ENCODE data around the gene EIF4A2. TPM values are rescaled to one million over a fixed set of nuclear protein-coding genes. Genes with fewer than 3 reads are reported as not detected.

The EIF4A2 gene
- total and polyA plus RNA-seq, 2 of the 13 experiments (the other 11 are each of a cell fraction or from before 2014, with no cell fraction given), result 480 to 596 TPM

- in situ Hi-C loops (cut with HindIII; ENCODE audit: extremely low pct_ligation_motif_present, low pct_unique_long_range_greater_than_20kb) (no loop called here), intact Hi-C loops (cut with micrococcal nuclease; ENCODE audit: unreplicated experiment) (no loop called here)
- WGBS (ENCODE audit: low lambda C conversion rate), result 4% methylated on average over 3 of the region's 3 CpGs
- Histone ChIP-seq H3K4me1 (ENCODE audit: insufficient read depth, low read length) (peaks cover 58% of the 10 kb centered on the region), H3K4me3 (replicated peaks in 1 of 3; ENCODE audit: insufficient read depth in 1 of 3, low read depth in 2 of 3, low read length in 3 of 3) (peak overlapping the region in 2 of 3 experiments; percentile 4 to 41; a peak in 2 of 6 replicates), H3K9me3 (ENCODE audit: low read length) (no peaks in the 10 kb centered on the region), H3K79me2 (ENCODE audit: insufficient read depth, low read length) (no peaks in the 10 kb centered on the region), H2AFZ (ENCODE audit: low read length) (no peak overlapping the region), H3K27ac (ENCODE audit: extremely low read length, insufficient read depth, low read length) (peak overlapping the region; percentile 71), H3K27me3 (ENCODE audit: control insufficient read depth in 1 of 2, insufficient read depth in 2 of 2, low read length in 2 of 2) (no peaks in the 10 kb centered on the region), H4K20me1 (ENCODE audit: insufficient read depth, low read length) (no peaks in the 10 kb centered on the region), H3K4me2 (ENCODE audit: low read depth, low read length) (peak overlapping the region; percentile 70), H3K9ac (ENCODE audit: insufficient read depth, low read depth, low read length) (peak overlapping the region; percentile 25; the same call in 1 of the 2 replicates), H3K36me3 (replicated peaks in 1 of 2; ENCODE audit: control insufficient read depth in 1 of 2, insufficient read depth in 2 of 2, low read length in 2 of 2) (no peaks in the 10 kb centered on the region)
- DNase-seq (ENCODE audit: low spot score) (no peak), FAIRE-seq (no peak), ATAC-seq (0 out of 3 replicates have a peak, but pooled peaks have one; percentile 5)
- POLR2A ChIA-PET, result interaction anchor here (1.0 to 2.1 kb wide), 6 partner anchors 40 to 143 kb away, joined by 3 to 9 read pairs (median 4); partner anchors contain the start of genes AHSG and EIF4A2
- BruUV-seq (replicated peaks), result no TSS peak
- CTCF ChIA-PET (ENCODE audit: low intra/inter-chr PET ratio, low total read pairs), result no interaction called here
- TF ChIP-seq NFRKB (IDR thresholded peaks at IDR 0.05) (no peak), FOSL1 (CRISPR knock-in tag; IDR thresholded peaks at IDR 0.05; ENCODE audit: borderline replicate concordance) (no peak), KIAA2018 (CRISPR knock-in tag; IDR thresholded peaks at IDR 0.05; ENCODE audit: borderline replicate concordance) (no peak), ZNF326 (CRISPR knock-in tag; IDR thresholded peaks at IDR 0.05; ENCODE audit: borderline replicate concordance) (no peak), PBX2 (CRISPR knock-in tag; IDR thresholded peaks at IDR 0.05) (no peak), NR3C1 (CRISPR knock-in tag; IDR thresholded peaks at IDR 0.05) (no peak), ZNF780A (CRISPR knock-in tag; IDR thresholded peaks at IDR 0.05) (no peak), SALL1 (CRISPR knock-in tag; IDR thresholded peaks at IDR 0.05) (peak; percentile 45; the same call in 1 of the 2 replicates), FOXA1 (IDR thresholded peaks at IDR 0.05) (no peak), FOXA1 (CRISPR knock-in tag; IDR thresholded peaks at IDR 0.05) (no peak), TEAD3 (CRISPR knock-in tag; optimal IDR thresholded peaks at IDR 0.05; ENCODE audit: borderline replicate concordance) (peak; percentile 39), ZNF280D (CRISPR knock-in tag; IDR thresholded peaks at IDR 0.05) (no peak), MAF1 (CRISPR knock-in tag; IDR thresholded peaks at IDR 0.05; ENCODE audit: borderline replicate concordance) (no peak), ZNF230 (CRISPR knock-in tag; IDR thresholded peaks at IDR 0.05) (no peak)
Measured at GRCh38 chr3:186743666-186744065, 39.7 kb upstream of the EIF4A2 start.
